ENCODE results near the gene FAM162A.
"Not testable (repeated sequence)": the region's sequence is repeated elsewhere in the genome, so short reads cannot be mapped to it uniquely, and the experiment has no call there.

FAM162A gene

GRCh38 chr3:122383771-122384697, at the start of gene FAM162A:
Gene FAM162A, plus strand, starts transcription at chr3:122384182. Its CDS starts 84 bp downstream, at chr3:122384266.
- Histone ChIP-seq H3K4me3 (peak within 1 kb of the TSS; percentile 45 to 86 (median 73)), H3K27ac (peak within 1 kb of the TSS; percentile 16 to 90 (median 84))

GRCh38 chr3:122342803-122343202, 41.2 kb upstream of the FAM162A start:
- no peak overlapping the region for H3K4me3 ChIP-seq
- no peak overlapping the region for H3K27ac ChIP-seq

- H3K4me3 ChIP-seq: no peak overlapping the region
These were observed 40.3 kb upstream of the FAM162A start for GRCh38 chr3:122343654-122344053.

GRCh38 chr3:122349171-122349570, 34.8 kb upstream of the FAM162A start:
- H3K27ac ChIP-seq: no peak overlapping the region
- H3K4me3 ChIP-seq: no peak overlapping the region

More at GRCh38 chr3:122343654-122344053, 40.3 kb upstream of the FAM162A start:
- H3K27ac ChIP-seq: no peak overlapping the region

GRCh38 chr3:122350814-122351418, 33.1 kb upstream of the FAM162A start:
- H3K4me3 ChIP-seq: no peak overlapping the region
- peak overlapping the region in 4 of 21 experiments; percentile 7 to 47 (median 34) for H3K27ac ChIP-seq

GRCh38 chr3:122351612-122352011, 32.4 kb upstream of the FAM162A start:
- no peak overlapping the region for H3K4me3 ChIP-seq
- H3K27ac ChIP-seq: peak overlapping the region in 5 of 21 experiments; percentile 4 to 39 (median 21)

GRCh38 chr3:122353215-122353614, 30.8 kb upstream of the FAM162A start:
- no peak overlapping the region for H3K4me3 ChIP-seq

GRCh38 chr3:122353893-122354401, 30.0 kb upstream of the FAM162A start:
- H3K27ac ChIP-seq: peak overlapping the region in 11 of 21 experiments; percentile 4 to 70 (median 56)
- no peak overlapping the region for H3K4me3 ChIP-seq

More at GRCh38 chr3:122353215-122353614, 30.8 kb upstream of the FAM162A start:
- H3K27ac ChIP-seq: peak overlapping the region in 10 of 21 experiments; percentile 5 to 70 (median 56)

GRCh38 chr3:122355612-122356011, 28.4 kb upstream of the FAM162A start:
- Histone ChIP-seq H3K4me3 (no peak overlapping the region), H3K27ac (peak overlapping the region in 3 of 21 experiments; percentile 6 to 24 (median 18))

- Histone ChIP-seq H3K27ac (peak overlapping the region in 3 of 21 experiments; percentile 2 to 24 (median 10)), H3K4me3 (no peak overlapping the region)
These were observed 27.6 kb upstream of the FAM162A start for GRCh38 chr3:122356402-122356801.

GRCh38 chr3:122357828-122358702, 25.9 kb upstream of the FAM162A start:
- H3K4me3 ChIP-seq: no peak overlapping the region
- peak overlapping the region in 3 of 21 experiments; percentile 17 to 38 (median 36) for H3K27ac ChIP-seq

GRCh38 chr3:122358703-122359032, 25.3 kb upstream of the FAM162A start:
- no peak overlapping the region for H3K4me3 ChIP-seq
- H3K27ac ChIP-seq: peak overlapping the region in 2 of 21 experiments; percentile 36 to 38

GRCh38 chr3:122362026-122362425, 22.0 kb upstream of the FAM162A start:
- H3K27ac ChIP-seq: peak overlapping the region in 9 of 21 experiments; percentile 12 to 58 (median 38)
- no peak overlapping the region for H3K4me3 ChIP-seq

- no peak overlapping the region for H3K4me3 ChIP-seq
- peak overlapping the region in 3 of 21 experiments; percentile 8 to 25 (median 10) for H3K27ac ChIP-seq
These were observed 19.5 kb upstream of the FAM162A start for GRCh38 chr3:122364490-122364889.

- Histone ChIP-seq H3K27ac (peak overlapping the region in 2 of 21 experiments; percentile 3 to 10), H3K4me3 (no peak overlapping the region)
These were observed 18.9 kb upstream of the FAM162A start for GRCh38 chr3:122365073-122365472.

GRCh38 chr3:122365582-122366378, 18.2 kb upstream of the FAM162A start:
- H3K4me3 ChIP-seq: not testable (repeated sequence)
- peak overlapping the region in 6 of 21 experiments; percentile 3 to 52 (median 22) for H3K27ac ChIP-seq

- Histone ChIP-seq H3K27ac (peak overlapping the region in 5 of 21 experiments; percentile 3 to 52 (median 31)), H3K4me3 (no peak overlapping the region)
These were observed 17.6 kb upstream of the FAM162A start for GRCh38 chr3:122366379-122366749.

- Histone ChIP-seq H3K27ac (no peak overlapping the region), H3K4me3 (no peak overlapping the region)
These were observed 9.9 kb upstream of the FAM162A start for GRCh38 chr3:122374034-122374433.

GRCh38 chr3:122377975-122378374, 6.0 kb upstream of the FAM162A start:
- Histone ChIP-seq H3K27ac (no peak overlapping the region), H3K4me3 (no peak overlapping the region)
